ES-I3 (cell line): Measurements from ENCODE around the gene PPP1R3G.

Experiments
- H3K36me3 ChIP-seq: 2 replicates; pipeline ENCODE4 v1.6.1; 2013; ENCODE audit warnings: mild to moderate bottlenecking, low read length, control low read depth, moderate library complexity; ENCODE audit not compliant: insufficient read depth
- H3K4me1 ChIP-seq: 2 replicates; pipeline ENCODE4 v1.6.1; 2013; ENCODE audit warnings: mild to moderate bottlenecking, control low read depth, low read length; ENCODE audit not compliant: insufficient read depth
- H3K9ac ChIP-seq: 2 replicates; pipeline ENCODE4 v1.6.1; 2013; ENCODE audit warnings: low read depth, mild to moderate bottlenecking, low read length, moderate library complexity
- H3K9me3 ChIP-seq: 2 replicates; pipeline ENCODE4 v1.6.1; 2013; ENCODE audit warnings: mild to moderate bottlenecking, low read length, moderate library complexity; ENCODE audit not compliant: control insufficient read depth, insufficient read depth

The PPP1R3G gene

GRCh38 chr6:5123296-5124143, 38.4 kb downstream of the PPP1R3G start:
- Histone ChIP-seq H3K4me1 (peaks cover 6% of the 10 kb centered on the region), H3K9ac (no peak overlapping the region), H3K9me3 (no peaks in the 10 kb centered on the region), H3K36me3 (no peaks in the 10 kb centered on the region)

DNA sequence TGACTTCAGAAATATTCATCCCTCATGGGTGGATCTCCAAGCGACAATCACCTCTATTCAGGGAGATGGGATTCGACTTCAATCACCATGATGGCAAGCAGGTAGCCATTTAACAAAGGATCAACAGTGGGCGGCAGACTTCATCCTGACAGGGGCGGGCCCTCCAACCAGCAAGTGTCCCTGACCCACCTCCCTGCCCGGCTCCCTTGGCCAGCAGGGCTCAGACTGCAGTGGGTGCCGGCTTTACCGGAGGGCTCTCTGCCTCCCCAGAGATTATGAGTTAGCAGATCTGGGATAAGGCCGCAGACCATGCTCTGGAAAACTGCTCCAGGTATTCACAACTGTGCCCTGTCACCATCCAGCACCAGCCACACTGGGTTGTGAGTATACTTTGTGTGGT, 39.4 kb downstream of the PPP1R3G start:
- no peaks in the 10 kb centered on the region for H3K36me3 ChIP-seq
- peaks cover 6% of the 10 kb centered on the region for H3K4me1 ChIP-seq
- H3K9me3 ChIP-seq, result no peaks in the 10 kb centered on the region
- no peak overlapping the region for H3K9ac ChIP-seq

GRCh38 chr6:5125152-5126006, 40.2 kb downstream of the PPP1R3G start:
- Histone ChIP-seq H3K4me1 (peaks cover 7% of the 10 kb centered on the region), H3K36me3 (no peaks in the 10 kb centered on the region), H3K9ac (no peak overlapping the region), H3K9me3 (no peaks in the 10 kb centered on the region)

GRCh38 chr6:5126214-5126613, 41.1 kb downstream of the PPP1R3G start:
- peaks cover 12% of the 10 kb centered on the region for H3K4me1 ChIP-seq
- no peaks in the 10 kb centered on the region for H3K36me3 ChIP-seq
- no peaks in the 10 kb centered on the region for H3K9me3 ChIP-seq
- H3K9ac ChIP-seq, result no peak overlapping the region

DNA sequence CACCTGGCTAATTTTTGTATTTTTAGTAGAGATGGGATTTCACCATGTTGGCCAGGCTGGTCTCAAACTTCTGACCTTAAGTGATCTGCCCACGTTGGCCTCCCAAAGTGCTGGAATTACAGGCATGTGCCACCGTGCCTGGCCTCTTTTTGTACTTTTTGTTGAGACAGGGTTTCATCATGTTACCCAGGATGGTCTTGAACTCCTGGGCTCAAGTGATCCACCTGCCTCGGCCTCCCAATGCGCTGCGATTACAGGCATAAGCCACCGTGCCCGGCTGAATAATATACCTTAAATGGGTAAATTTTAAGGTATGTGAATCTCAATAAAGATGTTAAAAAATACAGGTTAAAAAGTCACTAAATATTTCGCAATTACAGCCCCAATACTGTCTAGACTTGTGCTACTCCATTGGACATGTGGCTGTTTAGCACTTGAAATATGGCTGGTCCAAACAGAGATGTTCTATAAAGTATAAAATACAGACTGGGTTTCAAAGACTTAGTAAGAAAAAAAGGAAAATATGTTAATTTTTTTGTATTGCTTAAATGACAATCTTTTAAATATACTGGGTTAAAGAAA, 42.1 kb downstream of the PPP1R3G start:
- no peak overlapping the region for H3K9ac ChIP-seq
- H3K36me3 ChIP-seq, result no peaks in the 10 kb centered on the region
- no peaks in the 10 kb centered on the region for H3K9me3 ChIP-seq
- H3K4me1 ChIP-seq, result peaks cover 22% of the 10 kb centered on the region

GRCh38 chr6:5128351-5128750, 43.2 kb downstream of the PPP1R3G start:
- no peaks in the 10 kb centered on the region for H3K36me3 ChIP-seq
- no peaks in the 10 kb centered on the region for H3K9me3 ChIP-seq
- peaks cover 34% of the 10 kb centered on the region for H3K4me1 ChIP-seq
- no peak overlapping the region for H3K9ac ChIP-seq

DNA sequence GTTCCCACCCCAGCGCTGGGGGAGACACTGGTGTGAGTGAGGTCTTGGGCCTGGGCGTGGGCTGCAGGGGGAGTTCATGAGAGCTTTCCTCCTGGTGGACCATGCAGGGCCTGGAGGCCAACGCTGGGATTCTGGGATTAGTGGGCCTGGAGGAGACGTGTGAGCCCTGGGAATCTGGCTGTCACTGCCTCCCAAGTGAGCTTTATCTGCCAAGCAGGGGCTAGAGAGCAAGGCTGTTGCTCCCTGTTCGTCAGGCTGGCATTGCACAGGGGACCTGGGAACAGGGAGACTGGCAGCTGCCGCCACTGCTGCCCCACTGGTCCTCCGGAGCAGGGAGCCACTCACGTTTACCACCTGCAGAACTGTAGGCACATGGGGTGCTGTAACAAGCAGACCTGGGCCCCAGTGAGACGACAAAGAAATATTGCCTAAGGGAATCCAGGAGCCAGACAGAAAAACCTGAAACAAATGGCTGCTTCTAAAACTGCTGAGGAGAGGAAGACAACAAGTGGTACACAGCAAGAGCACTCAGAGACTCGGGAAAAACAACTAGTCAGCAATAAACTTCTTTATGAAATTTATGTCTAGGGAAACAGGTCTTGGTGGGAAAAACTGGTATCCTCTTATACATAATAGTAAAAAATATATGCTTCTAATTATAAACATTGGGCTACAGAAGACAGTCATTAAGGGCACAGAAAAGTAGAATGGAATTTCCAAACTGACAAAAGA, 45.2 kb downstream of the PPP1R3G start:
- peaks cover 45% of the 10 kb centered on the region for H3K4me1 ChIP-seq

GRCh38 chr6:5132731-5133130, 47.6 kb downstream of the PPP1R3G start:
- Histone ChIP-seq H3K9me3 (no peaks in the 10 kb centered on the region), H3K4me1 (peaks cover 39% of the 10 kb centered on the region), H3K9ac (no peak overlapping the region), H3K36me3 (no peaks in the 10 kb centered on the region)

More for the DNA sequence above, 45.2 kb downstream of the PPP1R3G start:
- H3K9ac ChIP-seq, result no peak overlapping the region
- H3K36me3 ChIP-seq, result no peaks in the 10 kb centered on the region
- no peaks in the 10 kb centered on the region for H3K9me3 ChIP-seq

DNA sequence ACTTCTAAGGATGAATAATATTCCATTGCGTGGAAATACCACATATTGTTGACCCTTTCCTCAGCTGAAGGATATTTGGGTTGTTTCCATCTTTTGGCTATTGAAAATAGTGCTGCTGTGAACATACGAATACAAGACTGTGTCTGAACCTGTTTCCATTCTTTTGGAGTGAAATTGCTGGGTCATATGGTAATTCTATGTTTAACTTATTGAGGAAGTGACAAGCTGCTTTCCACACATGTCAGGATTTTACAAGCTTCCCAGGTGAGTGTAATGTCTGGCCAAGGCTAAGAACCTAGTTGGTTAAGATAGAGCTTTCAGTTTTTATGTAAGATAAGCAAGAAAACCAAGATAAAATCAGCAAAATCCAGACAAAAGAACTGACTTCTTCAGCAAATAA, 48.8 kb downstream of the PPP1R3G start:
- Histone ChIP-seq H3K9ac (no peak overlapping the region), H3K36me3 (no peaks in the 10 kb centered on the region), H3K4me1 (peaks cover 44% of the 10 kb centered on the region), H3K9me3 (no peaks in the 10 kb centered on the region)

- Histone ChIP-seq H3K4me1 (peaks cover 44% of the 10 kb centered on the region), H3K36me3 (no peaks in the 10 kb centered on the region), H3K9ac (no peak overlapping the region), H3K9me3 (no peaks in the 10 kb centered on the region)
Measured at GRCh38 chr6:5135788-5136376, 50.7 kb downstream of the PPP1R3G start.

- Histone ChIP-seq H3K9me3 (no peaks in the 10 kb centered on the region), H3K9ac (no peak overlapping the region), H3K36me3 (no peaks in the 10 kb centered on the region), H3K4me1 (peaks cover 37% of the 10 kb centered on the region)
Measured at GRCh38 chr6:5136851-5137250, 51.7 kb downstream of the PPP1R3G start.
